GM23338 (cell line): ENCODE results near the gene PLEKHB1. TPM values are rescaled to one million over a fixed set of nuclear protein-coding genes. Genes with fewer than 3 reads are reported as not detected.

Experiments
- ATAC-seq: fragments of 200-7000 bp; cut with Tn5 transposase; 3 replicates; pipeline ENCODE4 v1.9.1; 2020
- DNase-seq: peaks from one replicate; pipeline ENCODE4 v3.0.0-alpha.2; 2015; ENCODE audit warnings: low spot score
- H2AFZ ChIP-seq: fragments of 200-600 bp; sonication (generic); 2 replicates; pipeline ENCODE4 v1.8.0; 2016; ENCODE audit warnings: antibody characterized with exemption, mild to moderate bottlenecking, moderate library complexity
- H3F3A ChIP-seq: fragments of 200-600 bp; sonication (generic); replicated peaks from 2 replicates; pipeline ENCODE4 v1.8.0; 2017; ENCODE audit warnings: antibody characterized with exemption, mixed run types, low read depth
- H3K27ac ChIP-seq: fragments of 200-600 bp; sonication (generic); 2 replicates; pipeline ENCODE4 v1.6.1; 2016; ENCODE audit warnings: low read depth
- H3K27me3 ChIP-seq: fragments of 200-600 bp; sonication (generic); 2 replicates; pipeline ENCODE4 v1.8.0; 2016; ENCODE audit warnings: mild to moderate bottlenecking, mixed run types, moderate library complexity; ENCODE audit not compliant: insufficient read depth
- H3K36me3 ChIP-seq: fragments of 200-600 bp; sonication (generic); 2 replicates; pipeline ENCODE4 v1.8.0; 2016; ENCODE audit warnings: mild to moderate bottlenecking; ENCODE audit not compliant: insufficient read depth
- H3K4me1 ChIP-seq: fragments of 200-600 bp; sonication (generic); 2 replicates; pipeline ENCODE4 v1.8.0; 2016; ENCODE audit warnings: mild to moderate bottlenecking, moderate library complexity; ENCODE audit not compliant: insufficient read depth
- H3K4me2 ChIP-seq: fragments of 200-600 bp; sonication (generic); 2 replicates; pipeline ENCODE4 v1.7.1; 2017; ENCODE audit warnings: mixed run types
- H3K4me3 ChIP-seq: fragments of 200-600 bp; sonication (generic); 2 replicates; pipeline ENCODE4 v1.6.1; 2016; ENCODE audit warnings: mixed run types
- H3K79me2 ChIP-seq: fragments of 200-600 bp; sonication (generic); replicated peaks from 2 replicates; pipeline ENCODE4 v1.8.0; 2017; ENCODE audit warnings: mild to moderate bottlenecking; ENCODE audit not compliant: insufficient read depth
- H3K9me2 ChIP-seq: fragments of 200-600 bp; sonication (generic); 2 replicates; pipeline ENCODE4 v1.8.0; 2017; ENCODE audit not compliant: insufficient read depth
- H4K20me1 ChIP-seq: fragments of 200-600 bp; sonication (generic); replicated peaks from 2 replicates; pipeline ENCODE4 v1.8.0; 2017; ENCODE audit warnings: mild to moderate bottlenecking; ENCODE audit not compliant: insufficient read depth
- H3K27ac Mint-ChIP-seq: 2 replicates; pipeline ENCODE4 v1.8.0; 2020; ENCODE audit warnings: inconsistent platforms, mild to moderate bottlenecking, moderate library complexity, mixed read lengths
- H3K27me3 Mint-ChIP-seq: 3 replicates; pipeline ENCODE4 v1.8.0; 2022; ENCODE audit warnings: low read depth, mild to moderate bottlenecking, moderate library complexity, mixed read lengths, inconsistent platforms; ENCODE audit not compliant: insufficient read depth, poor library complexity
- H3K36me3 Mint-ChIP-seq: 3 replicates; pipeline ENCODE4 v1.8.0; 2021; ENCODE audit warnings: low read depth, mild to moderate bottlenecking, inconsistent platforms, moderate library complexity, mixed read lengths
- H3K4me1 Mint-ChIP-seq: 3 replicates; pipeline ENCODE4 v1.8.0; 2020; ENCODE audit warnings: mild to moderate bottlenecking, inconsistent platforms, mixed read lengths
- H3K4me3 Mint-ChIP-seq: 3 replicates; pipeline ENCODE4 v1.8.0; 2021; ENCODE audit warnings: moderate library complexity, mild to moderate bottlenecking, inconsistent platforms, mixed read lengths
- H3K9me3 Mint-ChIP-seq: 3 replicates; pipeline ENCODE4 v1.8.0; 2020; ENCODE audit warnings: moderate library complexity, mild to moderate bottlenecking, inconsistent platforms, mixed read lengths
- CREB1 ChIP-seq: fragments of 250-450 bp; sonication (Bioruptor Pico); IDR thresholded peaks from 2 replicates; pipeline ENCODE4 v1.5.0; 2020; ENCODE audit warnings: low read depth, mild to moderate bottlenecking, moderate library complexity
- ETS1 ChIP-seq: IDR thresholded peaks from 2 replicates; pipeline ENCODE4 v1.6.1; 2016; ENCODE audit warnings: antibody characterized with exemption
- EZH2 ChIP-seq: fragments of 200-600 bp; sonication (generic); IDR thresholded peaks from one replicate; pipeline ENCODE4 v1.8.0; 2017; ENCODE audit warnings: antibody characterized with exemption, mild to moderate bottlenecking, low read depth; ENCODE audit not compliant: unreplicated experiment
- EZH2phosphoT487 ChIP-seq: fragments of 200-600 bp; sonication (generic); IDR thresholded peaks from one replicate; pipeline ENCODE4 v1.8.1; 2018; ENCODE audit warnings: antibody characterized with exemption; ENCODE audit not compliant: unreplicated experiment
- JUNB ChIP-seq: IDR thresholded peaks from one replicate; pipeline ENCODE4 v1.6.1; 2016; ENCODE audit warnings: antibody characterized with exemption; ENCODE audit not compliant: unreplicated experiment
- NANOG ChIP-seq: IDR thresholded peaks from 2 replicates; pipeline ENCODE4 v1.6.1; 2016; ENCODE audit warnings: antibody characterized with exemption, borderline replicate concordance
- POLR2AphosphoS5 ChIP-seq: IDR thresholded peaks from 2 replicates; pipeline ENCODE4 v1.6.1; 2016; ENCODE audit warnings: antibody characterized with exemption, low read depth
- REST ChIP-seq: IDR thresholded peaks from one replicate; pipeline ENCODE4 v1.6.1; 2018; ENCODE audit warnings: antibody characterized with exemption; ENCODE audit not compliant: unreplicated experiment
- STAT1 ChIP-seq: IDR thresholded peaks from one replicate; pipeline ENCODE4 v1.6.1; 2016; ENCODE audit warnings: antibody characterized with exemption; ENCODE audit not compliant: unreplicated experiment
- ZNF114 ChIP-seq: fragments of 250-450 bp; sonication (Bioruptor Pico); IDR thresholded peaks from 2 replicates; pipeline ENCODE4 v1.5.0; 2020; ENCODE audit warnings: mild to moderate bottlenecking, moderate library complexity
- ZNF331 ChIP-seq: fragments of 250-450 bp; sonication (Bioruptor Pico); IDR thresholded peaks from 2 replicates; pipeline ENCODE4 v1.5.0; 2020; ENCODE audit warnings: low read depth, mild to moderate bottlenecking, moderate library complexity
- ZNF462 ChIP-seq: fragments of 250-450 bp; sonication (Bioruptor Pico); IDR thresholded peaks from 2 replicates; pipeline ENCODE4 v1.5.0; 2020; ENCODE audit warnings: mild to moderate bottlenecking, moderate library complexity
- polyA plus RNA-seq: library from polyadenylated mRNA; unstranded; fragments of >200 nt; fragmentation: Nextera tagmentation; extraction: Ambion mirVana; gene quantifications from 2 replicates; pipeline ENCODE4 v1.2.1, GENCODE V29; 2016
- total RNA-seq: library from RNA; depleted of rRNA; stranded (reverse); fragments of >200 nt; shearing (Covaris generic); gene quantifications from 2 replicates; pipeline ENCODE4 v1.2.3, GENCODE V29; 2014

The PLEKHB1 gene
- total and polyA plus RNA-seq, 2 experiments from 2014 or later = 20.1 to 20.8 TPM

GRCh38 chr11:73649206-73649605 is 2.8 kb downstream of the PLEKHB1 start:
- Histone ChIP-seq H3K79me2 (no peaks in the 10 kb centered on the region), H2AFZ (no peak overlapping the region), H3K4me1 (peaks cover 23% of the 10 kb centered on the region), H3F3A (peaks cover 10% of the 10 kb centered on the region), H3K4me3 (no peak overlapping the region), H3K9me2 (no peaks in the 10 kb centered on the region), H3K36me3 (no peaks in the 10 kb centered on the region), H3K27ac (no peak overlapping the region), H3K4me2 (no peak overlapping the region), H3K27me3 (peaks cover 22% of the 10 kb centered on the region), H4K20me1 (no peaks in the 10 kb centered on the region; the same call in 1 of the 2 replicates)
- H3K27ac Mint-ChIP-seq = no peak overlapping the region
- TF ChIP-seq EZH2 (no peak), CREB1 (CRISPR knock-in tag) (no peak), ZNF331 (CRISPR knock-in tag) (no peak), EZH2phosphoT487 (no peak), ZNF114 (no peak), REST (no peak)
- no peaks in the 10 kb centered on the region for H3K9me3 Mint-ChIP-seq
- H3K36me3 Mint-ChIP-seq = no peaks in the 10 kb centered on the region
- ATAC-seq (no peak), DNase-seq (no peak)
- peaks cover 49% of the 10 kb centered on the region for H3K4me1 Mint-ChIP-seq
- H3K4me3 Mint-ChIP-seq = no peak overlapping the region; the same call in 2 of the 3 replicates
- peaks cover 26% of the 10 kb centered on the region for H3K27me3 Mint-ChIP-seq

- DNase-seq (no peak), ATAC-seq (no peak)
- Histone ChIP-seq H3K36me3 (no peaks in the 10 kb centered on the region), H3K9me2 (no peaks in the 10 kb centered on the region), H3K27me3 (peaks cover 10% of the 10 kb centered on the region; the same call in 1 of the 2 replicates), H3K4me1 (peaks cover 23% of the 10 kb centered on the region), H3F3A (peaks cover 10% of the 10 kb centered on the region), H4K20me1 (no peaks in the 10 kb centered on the region; the same call in 1 of the 2 replicates), H3K4me3 (no peak overlapping the region), H2AFZ (no peak overlapping the region), H3K27ac (no peak overlapping the region), H3K4me2 (no peak overlapping the region), H3K79me2 (no peaks in the 10 kb centered on the region)
- H3K4me1 Mint-ChIP-seq = peaks cover 44% of the 10 kb centered on the region
- H3K27me3 Mint-ChIP-seq = peaks cover 19% of the 10 kb centered on the region
- H3K27ac Mint-ChIP-seq = no peak overlapping the region
- H3K4me3 Mint-ChIP-seq = no peak overlapping the region
- H3K36me3 Mint-ChIP-seq = no peaks in the 10 kb centered on the region
- H3K9me3 Mint-ChIP-seq = no peaks in the 10 kb centered on the region
- TF ChIP-seq ZNF462 (CRISPR knock-in tag) (no peak), ETS1 (no peak), STAT1 (no peak), POLR2AphosphoS5 (no peak), CREB1 (CRISPR knock-in tag) (no peak), EZH2phosphoT487 (no peak), NANOG (no peak), EZH2 (no peak), ZNF331 (CRISPR knock-in tag) (no peak), JUNB (no peak), ZNF114 (no peak)
Observed at GRCh38 chr11:73650400-73650799, 4.0 kb downstream of the PLEKHB1 start.
